KG1 (cell line): ENCODE results near the gene INS.
"Not testable (repeated sequence)": the region's sequence is repeated elsewhere in the genome, so short reads cannot be mapped to it uniquely, and the experiment has no call there.

Experiments used
- DNase-seq: peaks from one replicate; lab custom pipeline; 2025; lab: John Stamatoyannopoulos, UW

The INS gene

GRCh38 chr11:2198621-2199365, 37.8 kb upstream of the INS start:
- DNase-seq, result no peak

GRCh38 chr11:2197771-2198520, 36.9 kb upstream of the INS start:
- no peak for DNase-seq

GRCh38 chr11:2196970-2197770, 36.2 kb upstream of the INS start:
- DNase-seq, result peak; percentile 31

- DNase-seq, result no peak
Observed at GRCh38 chr11:2195756-2196088, 34.7 kb upstream of the INS start.

GRCh38 chr11:2194877-2195755, 34.1 kb upstream of the INS start:
- no peak for DNase-seq

- DNase-seq, result not testable (repeated sequence)
Observed at GRCh38 chr11:2193888-2194595, 33.0 kb upstream of the INS start.

- no peak for DNase-seq
Observed at GRCh38 chr11:2193099-2193887, 32.3 kb upstream of the INS start.

GRCh38 chr11:2192435-2192834, 31.4 kb upstream of the INS start:
- no peak for DNase-seq

GRCh38 chr11:2191883-2192282, 30.9 kb upstream of the INS start:
- DNase-seq, result no peak

- DNase-seq, result no peak
Observed at GRCh38 chr11:2190657-2191471, 29.9 kb upstream of the INS start.

- DNase-seq, result no peak
Observed at GRCh38 chr11:2189938-2190656, 29.1 kb upstream of the INS start.

- no peak for DNase-seq
Observed at GRCh38 chr11:2188745-2189144, 27.7 kb upstream of the INS start.

- DNase-seq, result no peak
Observed at GRCh38 chr11:2187280-2187707, 26.3 kb upstream of the INS start.

GRCh38 chr11:2186669-2187279, 25.8 kb upstream of the INS start:
- peak; percentile 36 for DNase-seq

GRCh38 chr11:2185324-2186085, 24.5 kb upstream of the INS start:
- DNase-seq, result no peak

GRCh38 chr11:2182692-2183474, 21.9 kb upstream of the INS start:
- no peak for DNase-seq

GRCh38 chr11:2182075-2182474, 21.1 kb upstream of the INS start:
- DNase-seq, result no peak
